Transverse colon (tissue), 4 donors: ENCODE data around the gene DMD.

Source experiments
- CTCF ChIP-seq, 5 experiments: fragments of 200-600 bp in 3 of 5; fragments of 450-650 bp in 2 of 5; sonication (generic) in 3 of 5; IDR thresholded peaks; 1 replicate in 2 of 5; 2 replicates in 3 of 5; pipeline ENCODE4 v1.5.1; 2016 to 2017; ENCODE audit warnings: antibody characterized with exemption in 5 of 5, inconsistent platforms in 3 of 5, mild to moderate bottlenecking in 2 of 5, moderate library complexity in 1 of 5
- EP300 ChIP-seq: sonication (generic); formaldehyde crosslinking; IDR thresholded peaks from one replicate; pipeline ENCODE4 v1.6.1; 2017; ENCODE audit warnings: antibody characterized with exemption, low read depth
- POLR2A ChIP-seq: fragments of 450-650 bp; IDR thresholded peaks from one replicate; pipeline ENCODE4 v1.6.1; 2016; ENCODE audit warnings: antibody characterized with exemption, mild to moderate bottlenecking, moderate library complexity
- POLR2AphosphoS5 ChIP-seq, 3 donors: sonication (generic); formaldehyde crosslinking; IDR thresholded peaks; one replicate each; pipeline ENCODE4 v1.6.1; 2016; ENCODE audit warnings: antibody characterized with exemption in 3 of 3

GRCh38 chrX:33001107-33001506 is 210.2 kb downstream of the DMD start:
- TF ChIP-seq CTCF (IDR thresholded peaks at IDR 0.05) (no peak), EP300 (no peak), POLR2A (no peak), POLR2AphosphoS5 (IDR thresholded peaks at IDR 0.05) (no peak)
